Sciatic nerve (tissue), 2 donors: Measurements from ENCODE around the gene KRT78. TPM values are rescaled to one million over a fixed set of nuclear protein-coding genes. Genes with fewer than 3 reads are reported as not detected.
A peak's percentile ranks its signal among the peaks of the same experiment; 100 is the strongest.
"Not testable (repeated sequence)": the region's sequence is repeated elsewhere in the genome, so short reads cannot be mapped to it uniquely, and the experiment has no call there.

ENCODE experiments used
- ATAC-seq: fragments of 200-7000 bp; cut with Tn5 transposase; one replicate; pipeline ENCODE4 v1.9.1; 2020; ENCODE audit warnings: mild to moderate bottlenecking, moderate library complexity
- DNase-seq: peaks from one replicate; pipeline ENCODE4 v3.0.0-alpha.2; 2020; ENCODE audit warnings: low spot score
- intact Hi-C: fragments of 100-400 bp; cut with DNase I; formaldehyde crosslinking; loops from one replicate; pipeline ENCODE4 v1.14.2; 2022
- total RNA-seq: library from RNA; stranded (reverse); fragmentation: NEBNext Ultra II Directional; extraction: Animal tissue kit (Norgen Biotek cat#: 25700); gene quantifications from one replicate; pipeline ENCODE4 v1.2.1, GENCODE V29; 2021
- donor health status: DM: no; HTN: no; CAD: no.
- donor health status: DM: no; HTN: no; CAD: no.

KRT78 gene
- total RNA-seq, 1 donor from 2014 or later = not detected

GRCh38 chr12:52873832-52874572, 25.2 kb upstream of the KRT78 start:
- ATAC-seq = peak; percentile 72
- DNase-seq = peak; percentile 93
- intact Hi-C loops = loop anchor here (5.0 to 10.0 kb wide), 2 partner anchors 499 to 717 kb away; no protein-coding TSS in a partner anchor

- intact Hi-C loops = loop anchor here (5.0 to 10.0 kb wide), 2 partner anchors 499 to 716 kb away; no protein-coding TSS in a partner anchor
- DNase-seq = no peak
- no peak for ATAC-seq
Measured at GRCh38 chr12:52873513-52873831, 24.7 kb upstream of the KRT78 start.

- intact Hi-C loops = loop anchor here (5.0 to 10.0 kb wide), 2 partner anchors 498 to 716 kb away; no protein-coding TSS in a partner anchor
- ATAC-seq = no peak
- no peak for DNase-seq
Measured at GRCh38 chr12:52872644-52873389, 24.0 kb upstream of the KRT78 start.

GRCh38 chr12:52871291-52872039, 22.7 kb upstream of the KRT78 start:
- DNase-seq = peak; percentile 80
- peak; percentile 74 for ATAC-seq
- intact Hi-C loops = loop anchor here (5.0 to 10.0 kb wide), 2 partner anchors 497 to 714 kb away; no protein-coding TSS in a partner anchor

- intact Hi-C loops = loop anchor here (5.0 to 10.0 kb wide), 2 partner anchors 496 to 713 kb away; no protein-coding TSS in a partner anchor
- DNase-seq (peak; percentile 80), ATAC-seq (peak; percentile 25)
Measured at GRCh38 chr12:52870361-52871290, 21.8 kb upstream of the KRT78 start.

- peak; percentile 79 for DNase-seq
- intact Hi-C loops = no loop called here
- peak; percentile 35 for ATAC-seq
Measured at GRCh38 chr12:52867642-52868041, 18.8 kb upstream of the KRT78 start.

- no peak for DNase-seq
- intact Hi-C loops = no loop called here
- no peak for ATAC-seq
Measured at GRCh38 chr12:52867152-52867551, 18.4 kb upstream of the KRT78 start.

GRCh38 chr12:52865090-52865944, 16.5 kb upstream of the KRT78 start:
- peak; percentile 60 for ATAC-seq
- intact Hi-C loops = no loop called here
- peak; percentile 76 for DNase-seq

GRCh38 chr12:52862023-52862422, 13.2 kb upstream of the KRT78 start:
- ATAC-seq (no peak), DNase-seq (no peak)
- intact Hi-C loops = no loop called here

GRCh38 chr12:52861511-52861910, 12.7 kb upstream of the KRT78 start:
- DNase-seq = no peak
- ATAC-seq = no peak
- intact Hi-C loops = no loop called here

- no peak for DNase-seq
- intact Hi-C loops = no loop called here
- peak; percentile 62 for ATAC-seq
Measured at GRCh38 chr12:52860102-52860823, 11.5 kb upstream of the KRT78 start.

GRCh38 chr12:52857500-52857899, 8.7 kb upstream of the KRT78 start:
- intact Hi-C loops = no loop called here
- DNase-seq = no peak
- ATAC-seq = no peak

- ATAC-seq = no peak
- intact Hi-C loops = no loop called here
- DNase-seq = no peak
Measured at GRCh38 chr12:52856787-52857186, 8.0 kb upstream of the KRT78 start.

GRCh38 chr12:52856077-52856476, 7.3 kb upstream of the KRT78 start:
- intact Hi-C loops, DNase-seq, ATAC-seq: not testable (repeated sequence)

GRCh38 chr12:52851787-52852186, 3.0 kb upstream of the KRT78 start:
- ATAC-seq (no peak), DNase-seq (no peak)
- intact Hi-C loops = no loop called here

- ATAC-seq = no peak
- no peak for DNase-seq
- intact Hi-C loops = no loop called here
Measured at GRCh38 chr12:52850681-52851080, 1.9 kb upstream of the KRT78 start.

GRCh38 chr12:52849511-52849910, 717 bp upstream of the KRT78 start:
- ATAC-seq = no peak
- DNase-seq = no peak
- intact Hi-C loops = no loop called here
